IPS-18c (cell line): ENCODE results near the gene DOK1.

ENCODE experiments used
- H3K4me3 ChIP-seq: 2 replicates; pipeline ENCODE4 v1.7.0; 2013; ENCODE audit warnings: low read depth, mild to moderate bottlenecking, low read length, moderate library complexity; ENCODE audit not compliant: insufficient read depth
- H3K9me3 ChIP-seq: one replicate; pipeline ENCODE4 v1.6.1; 2013; ENCODE audit warnings: mild to moderate bottlenecking, low read length, moderate library complexity; ENCODE audit not compliant: control insufficient read depth, insufficient read depth

DOK1 gene

GRCh38 chr2:74522516-74522915, 32.0 kb upstream of the DOK1 start:
- H3K4me3 ChIP-seq, result no peak overlapping the region
- peaks cover 4% of the 10 kb centered on the region for H3K9me3 ChIP-seq

- Histone ChIP-seq H3K9me3 (peaks cover 4% of the 10 kb centered on the region), H3K4me3 (no peak overlapping the region)
Measured at GRCh38 chr2:74524005-74524404, 30.5 kb upstream of the DOK1 start.

- H3K4me3 ChIP-seq, result no peak overlapping the region
- peaks cover 4% of the 10 kb centered on the region for H3K9me3 ChIP-seq
Measured at GRCh38 chr2:74524955-74525716, 29.4 kb upstream of the DOK1 start.

GRCh38 chr2:74525717-74526648, 28.5 kb upstream of the DOK1 start, which contains the start of gene DQX1:
Gene DQX1, minus strand, starts transcription at chr2:74526231. Its CDS starts 502 bp downstream, at chr2:74525729.
- Histone ChIP-seq H3K4me3 (no peak within 1 kb of the TSS; the same call in 1 of the 2 replicates), H3K9me3 (peaks cover 4% of the 10 kb centered on the region)

- H3K4me3 ChIP-seq, result no peak overlapping the region
- peaks cover 4% of the 10 kb centered on the region for H3K9me3 ChIP-seq
Measured at GRCh38 chr2:74526649-74527230, 27.8 kb upstream of the DOK1 start.

GRCh38 chr2:74527741-74528140, 26.8 kb upstream of the DOK1 start:
- Histone ChIP-seq H3K4me3 (no peak overlapping the region), H3K9me3 (peaks cover 4% of the 10 kb centered on the region)

GRCh38 chr2:74528600-74529356, 25.7 kb upstream of the DOK1 start:
- Histone ChIP-seq H3K9me3 (peaks cover 4% of the 10 kb centered on the region), H3K4me3 (peak overlapping the region; percentile 93)

GRCh38 chr2:74529357-74530238, 24.9 kb upstream of the DOK1 start, which contains the start of the genes AUP1 and HTRA2:
Gene AUP1, minus strand, starts transcription at chr2:74529706. Its CDS starts 77 bp downstream, at chr2:74529629.
Gene HTRA2, plus strand, starts transcription at chr2:74529933. Its CDS starts 74 bp downstream, at chr2:74530007.
- peaks cover 4% of the 10 kb centered on the region for H3K9me3 ChIP-seq
- H3K4me3 ChIP-seq, result peak within 1 kb of the TSS; percentile 93

- Histone ChIP-seq H3K4me3 (peak overlapping the region; percentile 84), H3K9me3 (peaks cover 4% of the 10 kb centered on the region)
Measured at GRCh38 chr2:74530239-74531187, 24.0 kb upstream of the DOK1 start.

- no peak overlapping the region for H3K4me3 ChIP-seq
- H3K9me3 ChIP-seq, result peaks cover under 1% of the 10 kb centered on the region
Measured at GRCh38 chr2:74531666-74532065, 22.9 kb upstream of the DOK1 start.

GRCh38 chr2:74532222-74532621, 22.3 kb upstream of the DOK1 start:
- H3K9me3 ChIP-seq, result no peaks in the 10 kb centered on the region
- no peak overlapping the region for H3K4me3 ChIP-seq

- Histone ChIP-seq H3K4me3 (no peak overlapping the region), H3K9me3 (no peaks in the 10 kb centered on the region)
Measured at GRCh38 chr2:74533464-74533863, 21.1 kb upstream of the DOK1 start.

GRCh38 chr2:74534411-74534810, 20.1 kb upstream of the DOK1 start:
- H3K4me3 ChIP-seq, result no peak overlapping the region
- H3K9me3 ChIP-seq, result no peaks in the 10 kb centered on the region

GRCh38 chr2:74535440-74535965, 19.0 kb upstream of the DOK1 start:
- no peak overlapping the region for H3K4me3 ChIP-seq

More at GRCh38 chr2:74535440-74535965, 19.0 kb upstream of the DOK1 start:
- no peaks in the 10 kb centered on the region for H3K9me3 ChIP-seq
